Measurements from ENCODE around the gene PTPN20.

Gene PTPN20

GRCh38 chr10:47048526-47048905 lies 137.3 kb downstream of the PTPN20 start:
- whole genome bisulfite sequencing, 2 experiments, result 83 to 85% methylated on average over 7 of the region's 7 CpGs
- no peaks in the 10 kb centered on the region for H3K4me1 ChIP-seq (ENCODE audit: control insufficient read depth, insufficient read depth, low read length)
- H3K27me3 ChIP-seq (ENCODE audit: control insufficient read depth, insufficient read depth, low read length, poor library complexity, severe bottlenecking), result no peaks in the 10 kb centered on the region
- H3K9me3 ChIP-seq (ENCODE audit: control insufficient read depth, low read length), result no peaks in the 10 kb centered on the region
- no peaks in the 10 kb centered on the region for H3K36me3 ChIP-seq (ENCODE audit: control insufficient read depth, insufficient read depth, low read length)
- no peak overlapping the region for H3K27ac ChIP-seq (ENCODE audit: insufficient read depth, low read depth, low read length, poor library complexity, severe bottlenecking)
- no peak overlapping the region for H3K4me3 ChIP-seq (ENCODE audit: insufficient read depth, low read depth, low read length)

- 89 to 92% methylated on average over 5 to 6 of the region's 6 CpGs for WGBS, 2 experiments
- H3K4me1 ChIP-seq (ENCODE audit: control insufficient read depth, insufficient read depth, low read length), result no peaks in the 10 kb centered on the region
- H3K4me3 ChIP-seq (ENCODE audit: insufficient read depth, low read depth, low read length), result no peak overlapping the region
Measured at GRCh38 chr10:47049056-47049851, 138.0 kb downstream of the PTPN20 start.

DNA sequence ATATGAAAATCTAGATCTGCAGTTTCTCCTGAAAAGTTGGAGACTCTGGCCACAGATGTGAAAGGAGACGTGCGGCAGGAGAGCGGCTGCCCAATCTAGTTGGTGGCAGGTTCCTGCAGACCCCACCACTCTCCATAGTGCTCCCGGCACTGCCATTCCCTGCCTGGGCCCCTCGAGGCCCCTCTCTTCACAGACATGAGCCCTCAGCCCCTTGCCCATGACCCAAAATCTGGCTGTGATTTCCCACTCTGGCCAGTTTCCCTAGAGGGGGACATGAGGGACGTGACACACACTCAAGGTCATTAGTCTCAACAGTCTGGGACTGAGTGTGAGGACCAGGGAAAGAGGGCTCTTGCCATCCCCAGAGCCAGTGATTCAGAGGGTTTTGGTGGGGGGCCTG lies 138.7 kb downstream of the PTPN20 start:
- Histone ChIP-seq H3K27ac (ENCODE audit: insufficient read depth, low read depth, low read length, poor library complexity, severe bottlenecking) (no peak overlapping the region), H3K36me3 (ENCODE audit: control insufficient read depth, insufficient read depth, low read length) (no peaks in the 10 kb centered on the region), H3K27me3 (ENCODE audit: control insufficient read depth, insufficient read depth, low read length, poor library complexity, severe bottlenecking) (no peaks in the 10 kb centered on the region), H3K4me3 (ENCODE audit: insufficient read depth, low read depth, low read length) (no peak overlapping the region), H3K4me1 (ENCODE audit: control insufficient read depth, insufficient read depth, low read length) (no peaks in the 10 kb centered on the region), H3K9me3 (ENCODE audit: control insufficient read depth, low read length) (no peaks in the 10 kb centered on the region)
- WGBS, 2 experiments, result 92 to 93% methylated on average over 6 of the region's 6 CpGs

More at GRCh38 chr10:47049056-47049851, 138.0 kb downstream of the PTPN20 start:
- H3K9me3 ChIP-seq (ENCODE audit: control insufficient read depth, low read length), result no peaks in the 10 kb centered on the region
- H3K27me3 ChIP-seq (ENCODE audit: control insufficient read depth, insufficient read depth, low read length, poor library complexity, severe bottlenecking), result no peaks in the 10 kb centered on the region
- H3K36me3 ChIP-seq (ENCODE audit: control insufficient read depth, insufficient read depth, low read length), result no peaks in the 10 kb centered on the region
- H3K27ac ChIP-seq (ENCODE audit: insufficient read depth, low read depth, low read length, poor library complexity, severe bottlenecking), result no peak overlapping the region

- H3K36me3 ChIP-seq (ENCODE audit: control insufficient read depth, insufficient read depth, low read length), result no peaks in the 10 kb centered on the region
- no peaks in the 10 kb centered on the region for H3K9me3 ChIP-seq (ENCODE audit: control insufficient read depth, low read length)
- WGBS, 2 experiments, result 92% methylated on average over 16 of the region's 16 CpGs
- no peak overlapping the region for H3K27ac ChIP-seq (ENCODE audit: insufficient read depth, low read depth, low read length, poor library complexity, severe bottlenecking)
- no peaks in the 10 kb centered on the region for H3K4me1 ChIP-seq (ENCODE audit: control insufficient read depth, insufficient read depth, low read length)
- H3K4me3 ChIP-seq (ENCODE audit: insufficient read depth, low read depth, low read length), result no peak overlapping the region
- H3K27me3 ChIP-seq (ENCODE audit: control insufficient read depth, insufficient read depth, low read length, poor library complexity, severe bottlenecking), result no peaks in the 10 kb centered on the region
Measured at GRCh38 chr10:47050618-47051455, 139.6 kb downstream of the PTPN20 start.

DNA sequence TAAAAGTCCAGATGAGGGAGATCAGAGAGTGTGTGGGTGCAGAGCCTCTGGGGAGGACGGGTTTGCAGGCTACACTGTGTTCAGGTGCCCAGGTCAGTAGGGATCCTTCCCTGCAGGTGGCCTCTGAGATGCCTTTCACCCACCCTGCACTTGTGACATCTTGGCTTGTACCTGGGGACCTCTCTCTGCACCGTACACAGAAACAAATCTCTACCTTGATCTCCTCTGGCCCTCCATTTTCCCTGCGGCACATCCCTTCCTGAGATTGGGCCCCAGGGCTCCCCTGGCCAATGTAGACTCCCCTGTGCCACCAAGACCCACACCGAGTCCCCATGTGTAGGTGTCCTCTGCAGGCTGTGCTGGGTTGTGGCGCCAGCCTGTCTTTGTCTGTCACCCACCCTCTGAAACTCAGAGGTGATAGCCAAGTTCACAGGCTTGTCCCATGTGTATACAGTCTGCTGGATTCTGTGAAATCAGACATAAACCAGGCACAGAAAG lies 140.6 kb downstream of the PTPN20 start:
- Histone ChIP-seq H3K27ac (ENCODE audit: insufficient read depth, low read depth, low read length, poor library complexity, severe bottlenecking) (no peak overlapping the region), H3K36me3 (ENCODE audit: control insufficient read depth, insufficient read depth, low read length) (no peaks in the 10 kb centered on the region), H3K4me3 (ENCODE audit: insufficient read depth, low read depth, low read length) (no peak overlapping the region), H3K27me3 (ENCODE audit: control insufficient read depth, insufficient read depth, low read length, poor library complexity, severe bottlenecking) (no peaks in the 10 kb centered on the region), H3K4me1 (ENCODE audit: control insufficient read depth, insufficient read depth, low read length) (no peaks in the 10 kb centered on the region), H3K9me3 (ENCODE audit: control insufficient read depth, low read length) (no peaks in the 10 kb centered on the region)
- WGBS, 2 experiments, result 81 to 84% methylated on average over 5 of the region's 5 CpGs
